ENCODE results near the gene SLC1A3.

SLC1A3 gene

DNA sequence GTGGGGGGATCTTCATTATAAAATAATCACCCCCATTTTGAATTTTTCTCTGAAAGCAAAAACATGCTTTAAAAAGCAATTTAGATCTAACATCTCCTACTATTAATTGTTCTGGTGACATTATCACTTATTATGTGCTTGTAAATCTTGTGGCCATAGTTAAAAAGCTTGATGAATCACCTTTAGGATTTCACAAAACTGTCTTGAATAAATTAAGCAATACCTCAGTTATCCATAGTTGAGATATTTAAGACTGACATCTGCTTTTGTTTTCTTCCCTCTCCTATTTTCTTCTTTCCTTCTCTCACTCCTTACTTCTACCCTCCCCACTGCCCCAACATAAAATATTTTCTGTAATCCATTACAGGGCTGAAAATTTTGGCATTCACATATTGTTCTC is 84.8 kb downstream of the SLC1A3 start:
- Histone ChIP-seq H3K4ac (ENCODE audit: low read depth, low read length) (no peak overlapping the region), H3K4me1 (ENCODE audit: control insufficient read depth, low read depth, low read length) (no peaks in the 10 kb centered on the region), H3K79me1 (ENCODE audit: low read length) (no peaks in the 10 kb centered on the region), H3K4me2 (ENCODE audit: low read length) (no peak overlapping the region), H3K27ac (ENCODE audit: low read depth, low read length) (no peak overlapping the region), H3K18ac (ENCODE audit: low read length) (no peak overlapping the region), H3K27me3 (ENCODE audit: insufficient read depth, low read length, poor library complexity) (no peaks in the 10 kb centered on the region), H2BK5ac (ENCODE audit: low read length) (no peak overlapping the region), H2AK5ac (ENCODE audit: low read length) (no peak overlapping the region), H3K79me2 (ENCODE audit: control insufficient read depth, insufficient read depth, low read length) (no peaks in the 10 kb centered on the region), H3K56ac (ENCODE audit: low read length) (no peak overlapping the region), H2BK120ac (ENCODE audit: low read depth, low read length) (no peak overlapping the region), H4K5ac (ENCODE audit: low read length) (no peak overlapping the region), H3K4me3 (ENCODE audit: low read length) (no peak overlapping the region), H3K9ac (ENCODE audit: low read length) (no peak overlapping the region), H3K23ac (ENCODE audit: low read length) (no peak overlapping the region), H4K8ac (ENCODE audit: low read depth, low read length) (no peak overlapping the region), H2BK15ac (replicated peaks; ENCODE audit: low read depth) (no peak overlapping the region), H3K36me3 (ENCODE audit: control insufficient read depth, insufficient read depth, low read length) (no peaks in the 10 kb centered on the region)
- DNase-seq: no peak

DNA sequence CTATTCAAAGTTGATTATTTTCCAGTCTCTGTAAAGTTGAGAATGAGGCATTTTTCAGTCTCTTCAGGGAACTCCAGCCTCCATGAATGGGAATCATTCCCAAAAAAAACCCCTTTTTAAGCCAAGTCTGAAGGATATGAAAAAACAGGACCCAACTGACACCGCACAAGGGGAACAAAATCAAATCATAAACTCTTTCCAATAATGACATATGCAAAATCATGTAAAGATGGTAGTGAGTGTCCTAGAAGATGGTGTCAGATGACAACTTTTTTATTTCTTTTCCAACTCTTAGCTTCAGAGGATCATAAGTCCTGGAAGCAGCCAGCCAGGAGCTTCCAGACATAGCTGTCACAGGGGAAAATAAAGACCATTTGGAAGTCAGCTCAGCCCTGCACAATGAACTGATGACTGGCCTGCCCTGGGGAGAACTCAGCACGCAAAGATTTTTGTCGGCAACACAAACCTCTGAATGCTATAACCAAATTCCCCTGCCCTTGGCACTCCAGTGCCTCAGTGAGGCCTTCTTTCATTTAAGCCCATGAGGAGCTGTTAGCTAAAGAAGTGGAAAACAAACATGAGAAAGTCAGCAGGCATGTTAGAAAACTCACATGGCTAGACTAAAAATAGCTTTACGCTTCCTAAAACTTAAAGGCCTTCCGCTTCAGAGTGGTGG is 85.4 kb downstream of the SLC1A3 start:
- DNase-seq: no peak
- no peak overlapping the region for H3K56ac ChIP-seq (ENCODE audit: low read length)
- H3K23ac ChIP-seq (ENCODE audit: low read length): no peak overlapping the region
- H4K5ac ChIP-seq (ENCODE audit: low read length): no peak overlapping the region
- no peak overlapping the region for H3K9ac ChIP-seq (ENCODE audit: low read length)
- no peak overlapping the region for H4K8ac ChIP-seq (ENCODE audit: low read depth, low read length)
- H3K4me1 ChIP-seq (ENCODE audit: control insufficient read depth, low read depth, low read length): no peaks in the 10 kb centered on the region
- no peak overlapping the region for H2BK5ac ChIP-seq (ENCODE audit: low read length)
- H3K18ac ChIP-seq (ENCODE audit: low read length): peak overlapping the region; percentile 54
- H3K36me3 ChIP-seq (ENCODE audit: control insufficient read depth, insufficient read depth, low read length): no peaks in the 10 kb centered on the region
- no peaks in the 10 kb centered on the region for H3K79me2 ChIP-seq (ENCODE audit: control insufficient read depth, insufficient read depth, low read length)
- H2AK5ac ChIP-seq (ENCODE audit: low read length): no peak overlapping the region
- H3K4me3 ChIP-seq (ENCODE audit: low read length): no peak overlapping the region
- no peaks in the 10 kb centered on the region for H3K79me1 ChIP-seq (ENCODE audit: low read length)
- no peak overlapping the region for H2BK15ac ChIP-seq (replicated peaks; ENCODE audit: low read depth)
- WGBS (ENCODE audit: extremely low coverage, insufficient coverage, low lambda C conversion rate): no CpG with 5 or more reads among the region's 5 CpGs
- H3K4me2 ChIP-seq (ENCODE audit: low read length): no peak overlapping the region
- H2BK120ac ChIP-seq (ENCODE audit: low read depth, low read length): no peak overlapping the region
- no peak overlapping the region for H3K27ac ChIP-seq (ENCODE audit: low read depth, low read length)
- H3K27me3 ChIP-seq (ENCODE audit: insufficient read depth, low read length, poor library complexity): no peaks in the 10 kb centered on the region
- H3K4ac ChIP-seq (ENCODE audit: low read depth, low read length): no peak overlapping the region

GRCh38 chr5:36692791-36693763 is 86.7 kb downstream of the SLC1A3 start:
- Histone ChIP-seq H2BK120ac (ENCODE audit: low read depth, low read length) (no peak overlapping the region), H2BK5ac (ENCODE audit: low read length) (no peak overlapping the region), H3K4me2 (ENCODE audit: low read length) (peak overlapping the region; percentile 83), H2AK5ac (ENCODE audit: low read length) (no peak overlapping the region), H3K4me1 (ENCODE audit: control insufficient read depth, low read depth, low read length) (no peaks in the 10 kb centered on the region), H3K79me1 (ENCODE audit: low read length) (no peaks in the 10 kb centered on the region), H3K9ac (ENCODE audit: low read length) (peak overlapping the region; percentile 68), H3K18ac (ENCODE audit: low read length) (peak overlapping the region; percentile 17), H4K8ac (ENCODE audit: low read depth, low read length) (no peak overlapping the region), H3K56ac (ENCODE audit: low read length) (peak overlapping the region; percentile 79), H3K27ac (ENCODE audit: low read depth, low read length) (no peak overlapping the region), H3K79me2 (ENCODE audit: control insufficient read depth, insufficient read depth, low read length) (no peaks in the 10 kb centered on the region), H3K36me3 (ENCODE audit: control insufficient read depth, insufficient read depth, low read length) (no peaks in the 10 kb centered on the region), H2BK15ac (replicated peaks; ENCODE audit: low read depth) (no peak overlapping the region), H4K5ac (ENCODE audit: low read length) (no peak overlapping the region), H3K4ac (ENCODE audit: low read depth, low read length) (no peak overlapping the region), H3K4me3 (ENCODE audit: low read length) (peak overlapping the region; percentile 33), H3K23ac (ENCODE audit: low read length) (no peak overlapping the region), H3K27me3 (ENCODE audit: insufficient read depth, low read length, poor library complexity) (no peaks in the 10 kb centered on the region)
- WGBS (ENCODE audit: extremely low coverage, insufficient coverage, low lambda C conversion rate): no CpG with 5 or more reads among the region's 44 CpGs
- DNase-seq: peak; percentile 92

DNA sequence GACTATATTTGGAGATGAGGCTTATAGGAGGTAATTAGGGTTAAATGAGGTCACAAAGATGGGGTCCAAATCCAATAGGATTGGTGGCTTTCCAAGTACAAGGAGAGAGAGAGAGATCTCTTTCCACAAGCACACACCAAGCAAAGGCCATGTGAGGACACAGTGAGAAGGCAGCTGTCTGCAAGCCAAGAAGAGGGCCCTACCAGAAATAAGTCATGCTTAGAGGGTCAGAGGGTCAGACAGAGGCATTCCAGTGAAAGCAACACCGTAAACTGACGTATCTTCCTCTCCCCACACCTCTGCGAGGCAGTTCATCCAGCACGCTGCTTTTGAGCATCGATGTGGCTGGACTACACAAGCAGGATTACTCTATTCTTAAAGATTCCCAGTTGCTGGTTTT is 87.9 kb downstream of the SLC1A3 start:
- no peaks in the 10 kb centered on the region for H3K4me1 ChIP-seq (ENCODE audit: control insufficient read depth, low read depth, low read length)
- H2BK120ac ChIP-seq (ENCODE audit: low read depth, low read length): no peak overlapping the region
- no peak overlapping the region for H3K23ac ChIP-seq (ENCODE audit: low read length)
- no peak overlapping the region for H3K4ac ChIP-seq (ENCODE audit: low read depth, low read length)
- H3K36me3 ChIP-seq (ENCODE audit: control insufficient read depth, insufficient read depth, low read length): no peaks in the 10 kb centered on the region
- no peak overlapping the region for H2BK15ac ChIP-seq (replicated peaks; ENCODE audit: low read depth)
- no peak overlapping the region for H3K9ac ChIP-seq (ENCODE audit: low read length)
- H2AK5ac ChIP-seq (ENCODE audit: low read length): no peak overlapping the region
- no peak overlapping the region for H3K27ac ChIP-seq (ENCODE audit: low read depth, low read length)
- H4K8ac ChIP-seq (ENCODE audit: low read depth, low read length): no peak overlapping the region
- no CpG with 5 or more reads among the region's 5 CpGs for WGBS (ENCODE audit: extremely low coverage, insufficient coverage, low lambda C conversion rate)
- H3K79me1 ChIP-seq (ENCODE audit: low read length): no peaks in the 10 kb centered on the region
- H3K27me3 ChIP-seq (ENCODE audit: insufficient read depth, low read length, poor library complexity): no peaks in the 10 kb centered on the region
- H3K4me2 ChIP-seq (ENCODE audit: low read length): no peak overlapping the region
- DNase-seq: no peak
- no peak overlapping the region for H3K56ac ChIP-seq (ENCODE audit: low read length)
- H3K4me3 ChIP-seq (ENCODE audit: low read length): no peak overlapping the region
- H3K18ac ChIP-seq (ENCODE audit: low read length): no peak overlapping the region
- no peaks in the 10 kb centered on the region for H3K79me2 ChIP-seq (ENCODE audit: control insufficient read depth, insufficient read depth, low read length)
- H4K5ac ChIP-seq (ENCODE audit: low read length): no peak overlapping the region
- H2BK5ac ChIP-seq (ENCODE audit: low read length): no peak overlapping the region

DNA sequence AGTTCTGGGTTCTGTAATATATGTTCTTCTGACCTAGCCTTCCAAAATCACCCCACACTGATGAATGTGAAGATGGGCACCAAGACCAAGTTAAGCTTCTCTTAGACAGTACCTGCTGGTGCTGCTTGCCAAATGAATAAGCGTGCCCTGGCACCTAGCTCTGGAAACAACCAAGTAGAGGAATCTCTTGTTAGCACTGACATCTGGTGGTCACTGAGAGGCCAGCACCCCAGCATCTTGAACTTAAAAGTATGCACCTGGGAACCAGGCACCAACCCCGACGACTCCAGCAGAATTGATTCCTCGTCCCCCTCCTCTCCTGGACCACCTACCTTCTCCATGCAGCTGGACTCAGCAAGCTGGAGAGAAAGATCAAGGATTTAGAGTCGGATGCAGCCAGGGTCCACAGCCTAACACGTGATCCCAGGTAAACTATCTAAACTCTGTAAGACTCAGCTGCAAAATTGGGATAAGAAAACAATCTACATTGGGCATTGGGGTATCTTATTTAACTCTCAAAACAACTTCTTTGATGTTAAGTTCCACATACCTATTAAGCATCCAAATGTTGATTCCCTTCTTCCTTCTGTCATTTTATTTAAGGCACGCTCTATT is 89.8 kb downstream of the SLC1A3 start:
- Histone ChIP-seq H3K27ac (ENCODE audit: low read depth, low read length) (no peak overlapping the region), H3K27me3 (ENCODE audit: insufficient read depth, low read length, poor library complexity) (no peaks in the 10 kb centered on the region), H3K4ac (ENCODE audit: low read depth, low read length) (no peak overlapping the region), H4K5ac (ENCODE audit: low read length) (no peak overlapping the region), H3K4me1 (ENCODE audit: control insufficient read depth, low read depth, low read length) (no peaks in the 10 kb centered on the region), H3K23ac (ENCODE audit: low read length) (no peak overlapping the region), H3K79me2 (ENCODE audit: control insufficient read depth, insufficient read depth, low read length) (no peaks in the 10 kb centered on the region), H3K79me1 (ENCODE audit: low read length) (no peaks in the 10 kb centered on the region), H3K56ac (ENCODE audit: low read length) (no peak overlapping the region), H3K4me2 (ENCODE audit: low read length) (no peak overlapping the region), H2BK120ac (ENCODE audit: low read depth, low read length) (no peak overlapping the region), H2BK5ac (ENCODE audit: low read length) (no peak overlapping the region), H3K9ac (ENCODE audit: low read length) (no peak overlapping the region), H4K8ac (ENCODE audit: low read depth, low read length) (no peak overlapping the region), H2AK5ac (ENCODE audit: low read length) (no peak overlapping the region), H3K4me3 (ENCODE audit: low read length) (no peak overlapping the region), H2BK15ac (replicated peaks; ENCODE audit: low read depth) (no peak overlapping the region), H3K18ac (ENCODE audit: low read length) (no peak overlapping the region), H3K36me3 (ENCODE audit: control insufficient read depth, insufficient read depth, low read length) (no peaks in the 10 kb centered on the region)
- WGBS (ENCODE audit: extremely low coverage, insufficient coverage, low lambda C conversion rate): no CpG with 5 or more reads among the region's 7 CpGs
- DNase-seq: peak; percentile 75
